Hepatocyte (in vitro differentiated cells): Measurements from ENCODE around the gene ARHGAP42.

ENCODE experiments used
- CTCF ChIP-seq: fragments of 200-600 bp; sonication (generic); IDR thresholded peaks from 2 replicates; pipeline ENCODE4 v1.5.1; 2016; ENCODE audit warnings: antibody characterized with exemption, mild to moderate bottlenecking; ENCODE audit not compliant: poor library complexity
- EZH2 ChIP-seq: fragments of 200-600 bp; sonication (generic); IDR thresholded peaks from 2 replicates; pipeline ENCODE4 v1.6.1; 2016; ENCODE audit warnings: antibody characterized with exemption, mild to moderate bottlenecking, borderline replicate concordance
- EZH2phosphoT487 ChIP-seq: fragments of 200-600 bp; sonication (generic); IDR thresholded peaks from one replicate; pipeline ENCODE4 v1.6.1; 2018; ENCODE audit warnings: antibody characterized with exemption, mild to moderate bottlenecking, low read depth, moderate library complexity; ENCODE audit not compliant: unreplicated experiment, severe bottlenecking

GRCh38 chr11:100867606-100868005 lies 180.5 kb downstream of the ARHGAP42 start:
- no peak for TF ChIP-seq CTCF
- TF ChIP-seq EZH2phosphoT487: no peak
- TF ChIP-seq EZH2: no peak
